ENCODE data around the gene IMPA2.
"Not testable (repeated sequence)": the region's sequence is repeated elsewhere in the genome, so short reads cannot be mapped to it uniquely, and the experiment has no call there.

DNA sequence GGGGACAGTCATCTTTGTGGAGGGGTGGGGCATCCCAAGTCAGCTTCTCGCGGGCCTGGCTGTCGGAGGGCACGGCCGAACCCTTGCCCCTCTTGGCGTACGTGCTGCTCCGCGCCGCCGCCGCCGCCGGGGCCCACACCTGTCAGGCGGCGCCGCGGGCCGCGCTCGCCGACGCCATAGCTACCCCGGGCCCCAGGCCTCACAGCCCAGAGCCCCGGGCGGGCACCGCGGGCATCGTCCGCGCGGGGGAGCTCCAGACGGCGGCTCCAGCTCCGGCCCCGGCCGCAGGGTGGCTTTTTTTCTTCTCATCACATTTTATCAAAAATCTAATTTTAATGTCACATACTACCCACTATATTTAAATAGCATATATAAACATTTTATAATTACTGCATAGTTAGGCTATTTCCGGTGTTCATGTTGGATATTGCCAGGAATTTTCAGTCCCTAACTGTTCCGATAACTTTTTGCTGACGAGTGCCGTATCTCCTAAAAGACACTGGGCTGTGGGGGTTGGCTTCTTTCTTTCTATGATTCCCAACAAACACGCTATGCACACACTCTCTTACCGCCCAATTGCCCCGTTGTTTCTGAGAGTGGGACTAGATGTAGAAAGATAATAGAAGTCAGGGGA, 87.1 kb downstream of the IMPA2 start:
- TF ChIP-seq POLR2A (IDR thresholded peaks at IDR 0.05; ENCODE audit: low read length); GATA1 (IDR thresholded peaks at IDR 0.05; ENCODE audit: low read depth, low read length): not testable (repeated sequence)
